Measurements from ENCODE around the gene CCDC12.
A peak's percentile ranks its signal among the peaks of the same experiment; 100 is the strongest.

DNA sequence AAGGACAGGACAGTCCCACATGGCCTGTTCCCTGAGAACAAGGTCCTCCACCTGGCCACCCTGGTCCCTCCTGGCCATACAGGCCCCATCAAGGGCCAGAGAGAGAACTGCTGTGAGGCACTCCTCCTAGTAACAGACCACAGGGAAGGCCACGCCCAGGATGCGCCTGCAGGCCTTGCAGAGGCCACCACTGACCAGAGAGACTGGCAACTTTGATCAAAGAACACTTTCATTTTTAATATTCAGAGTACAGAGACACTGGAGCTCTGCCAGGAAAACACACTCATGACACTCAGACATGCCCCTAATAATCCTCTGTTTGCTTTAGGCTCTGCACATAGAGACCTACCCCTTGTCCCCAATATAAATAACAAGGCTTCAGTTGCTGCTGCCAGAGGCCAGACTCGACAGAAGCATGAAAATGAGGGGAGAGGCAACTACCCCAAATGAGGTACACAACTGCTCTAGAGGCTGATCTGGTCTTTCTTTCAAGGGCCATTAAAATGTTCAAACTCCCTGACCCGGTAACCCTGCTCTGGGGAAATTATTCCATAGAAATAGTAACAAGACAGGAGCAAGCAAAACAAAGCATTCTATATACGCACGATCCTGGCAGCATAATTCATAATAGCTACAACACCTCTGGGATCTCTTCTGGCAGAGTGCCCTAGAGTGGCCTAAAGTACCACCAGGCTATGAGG, 44.8 kb downstream of the CCDC12 start:
- TF ChIP-seq POLR2A (IDR thresholded peaks at IDR 0.05) (no peak), CTCF (IDR thresholded peaks at IDR 0.05) (no peak), POLR2AphosphoS5 (IDR thresholded peaks at IDR 0.05) (peak; percentile 64 to 74 (median 66)), EP300 (IDR thresholded peaks at IDR 0.05) (peak in 2 of 4 donors; percentile 44)

All from sigmoid colon (tissue), 4 donors.